ENCODE data around the gene FAM219B.
"Not testable (repeated sequence)": the region's sequence is repeated elsewhere in the genome, so short reads cannot be mapped to it uniquely, and the experiment has no call there.

FAM219B gene

GRCh38 chr15:74906450-74907162 lies at the start of gene FAM219B:
Gene FAM219B, minus strand, starts transcription at chr15:74906851. Its CDS starts 51 bp downstream, at chr15:74906800.
- peak; percentile 76 for DNase-seq

- peak; percentile 51 for DNase-seq
Measured at GRCh38 chr15:74955796-74956647, 49.4 kb upstream of the FAM219B start.

GRCh38 chr15:74955017-74955416 lies 48.4 kb upstream of the FAM219B start:
- DNase-seq = no peak

- DNase-seq = no peak
Measured at GRCh38 chr15:74954515-74954914, 47.9 kb upstream of the FAM219B start.

GRCh38 chr15:74951006-74951405 lies 44.4 kb upstream of the FAM219B start:
- no peak for DNase-seq

- peak; percentile 60 for DNase-seq
Measured at GRCh38 chr15:74950078-74950908, 43.6 kb upstream of the FAM219B start.

- DNase-seq = peak; percentile 91
Measured at GRCh38 chr15:74937590-74938371, 31.1 kb upstream of the FAM219B start, which contains the start of gene COX5A. Gene COX5A, minus strand, starts transcription at chr15:74938073. Its CDS starts 59 bp downstream, at chr15:74938014.

- no peak for DNase-seq
Measured at GRCh38 chr15:74937272-74937589, 30.6 kb upstream of the FAM219B start.

- not testable (repeated sequence) for DNase-seq
Measured at GRCh38 chr15:74935193-74935592, 28.5 kb upstream of the FAM219B start.

GRCh38 chr15:74933573-74933972 lies 26.9 kb upstream of the FAM219B start:
- DNase-seq = no peak

GRCh38 chr15:74928771-74929198 lies 22.1 kb upstream of the FAM219B start:
- DNase-seq = no peak

- DNase-seq = no peak
Measured at GRCh38 chr15:74924525-74924924, 17.9 kb upstream of the FAM219B start.

GRCh38 chr15:74920456-74920855 lies 13.8 kb upstream of the FAM219B start:
- no peak for DNase-seq

- no peak for DNase-seq
Measured at GRCh38 chr15:74917676-74918075, 11.0 kb upstream of the FAM219B start.

GRCh38 chr15:74913799-74914198 lies 7.1 kb upstream of the FAM219B start:
- DNase-seq = not testable (repeated sequence)

GRCh38 chr15:74913041-74913440 lies 6.4 kb upstream of the FAM219B start:
- no peak for DNase-seq

GRCh38 chr15:74908635-74909034 lies 2.0 kb upstream of the FAM219B start:
- no peak for DNase-seq

- no peak for DNase-seq
Measured at GRCh38 chr15:74907163-74907870, 666 bp upstream of the FAM219B start.

- no peak for DNase-seq
Measured at GRCh38 chr15:74906067-74906449, 593 bp downstream of the FAM219B start.

GRCh38 chr15:74904190-74904805 lies 2.4 kb downstream of the FAM219B start:
- no peak for DNase-seq

- no peak for DNase-seq
Measured at GRCh38 chr15:74903676-74904075, 3.0 kb downstream of the FAM219B start.
